Endodermal cell (in vitro differentiated cells): ENCODE measurements around the gene POC1B. TPM values are rescaled to one million over a fixed set of nuclear protein-coding genes. Genes with fewer than 3 reads are reported as not detected.
A peak's percentile ranks its signal among the peaks of the same experiment; 100 is the strongest.

Experiments
- DNase-seq: peaks from one replicate; pipeline ENCODE4 v3.0.0-alpha.2; 2017
- H3K27ac ChIP-seq: 2 replicates; pipeline ENCODE4 v1.5.1; 2013; ENCODE audit warnings: mild to moderate bottlenecking, low read depth, low read length, moderate library complexity
- H3K27me3 ChIP-seq: 2 replicates; pipeline ENCODE4 v1.6.1; 2013; ENCODE audit warnings: mild to moderate bottlenecking, low read length, moderate library complexity; ENCODE audit not compliant: insufficient read depth, control insufficient read depth, poor library complexity, severe bottlenecking
- H3K36me3 ChIP-seq: 2 replicates; pipeline ENCODE4 v1.7.0; 2013; ENCODE audit warnings: mild to moderate bottlenecking, low read length, moderate library complexity; ENCODE audit not compliant: control insufficient read depth, insufficient read depth
- H3K4me1 ChIP-seq: one replicate; pipeline ENCODE4 v1.7.0; 2013; ENCODE audit warnings: low read length; ENCODE audit not compliant: control insufficient read depth, insufficient read depth
- H3K4me3 ChIP-seq: 2 replicates; pipeline ENCODE4 v1.5.1; 2013; ENCODE audit warnings: mild to moderate bottlenecking, low read length, moderate library complexity
- H3K9ac ChIP-seq: 2 replicates; pipeline ENCODE4 v1.6.1; 2013; ENCODE audit warnings: mild to moderate bottlenecking, low read length, moderate library complexity; ENCODE audit not compliant: poor library complexity, severe bottlenecking; ENCODE audit errors: extremely low read depth
- H3K9me3 ChIP-seq: 2 replicates; pipeline ENCODE4 v1.6.1; 2013; ENCODE audit warnings: mild to moderate bottlenecking, low read length, moderate library complexity; ENCODE audit not compliant: control insufficient read depth
- H3K27ac Mint-ChIP-seq: 2 replicates; pipeline ENCODE4 v1.8.0; 2020; ENCODE audit warnings: mixed read lengths
- H3K27me3 Mint-ChIP-seq: 2 replicates; pipeline ENCODE4 v1.8.0; 2021; ENCODE audit warnings: mild to moderate bottlenecking, mixed read lengths; ENCODE audit not compliant: insufficient read depth
- H3K36me3 Mint-ChIP-seq: 2 replicates; pipeline ENCODE4 v1.8.0; 2020; ENCODE audit warnings: low read depth, mixed read lengths
- H3K4me1 Mint-ChIP-seq: 2 replicates; pipeline ENCODE4 v1.8.0; 2020; ENCODE audit warnings: mixed read lengths
- H3K4me3 Mint-ChIP-seq: 2 replicates; pipeline ENCODE4 v1.8.0; 2020; ENCODE audit warnings: mild to moderate bottlenecking, moderate library complexity, mixed read lengths
- H3K9me3 Mint-ChIP-seq: 2 replicates; pipeline ENCODE4 v1.8.0; 2020; ENCODE audit warnings: mild to moderate bottlenecking, mixed read lengths
- CTCF ChIP-seq: fragments of 200-600 bp; sonication (generic); conservative IDR thresholded peaks from 2 replicates; pipeline ENCODE4 v1.5.0; 2021; ENCODE audit warnings: antibody characterized with exemption, mild to moderate bottlenecking
- WGBS, 2 experiments: methylation state at CpG; one replicate each; pipeline versions ENCODE4 v1.1.5 to v1.1.7; 2013; ENCODE audit warnings: missing lambda C conversion rate in 2 of 2, mixed read lengths in 1 of 2; ENCODE audit not compliant: insufficient coverage in 1 of 2, insufficient read length in 1 of 2; 5-methylcytosine and 5-hydroxymethylcytosine counted together
- total RNA-seq, 2 donors: library from RNA; stranded (reverse); fragmentation: NEBNext Ultra II Directional in 1 of 2; extraction: Animal tissue kit (Norgen Biotek cat#: 25700) in 1 of 2; gene quantifications; 2 replicates in 1 of 2; 3 replicates in 1 of 2; pipeline ENCODE4 v1.2.1, GENCODE V29; 2021

The POC1B gene
- total RNA-seq, 2 donors from 2014 or later, result 22.3 to 36.1 TPM

- H3K27ac Mint-ChIP-seq, result no peak overlapping the region
- H3K27me3 ChIP-seq, result no peaks in the 10 kb centered on the region
- H3K27me3 Mint-ChIP-seq, result no peaks in the 10 kb centered on the region
- no peak overlapping the region for H3K4me3 ChIP-seq
- no peaks in the 10 kb centered on the region for H3K9me3 ChIP-seq
- H3K4me3 Mint-ChIP-seq, result no peak overlapping the region
- no peaks in the 10 kb centered on the region for H3K9me3 Mint-ChIP-seq
- TF ChIP-seq CTCF, result no peak
- H3K36me3 ChIP-seq, result no peaks in the 10 kb centered on the region
- DNase-seq, result no peak
- H3K36me3 Mint-ChIP-seq, result no peaks in the 10 kb centered on the region
- peaks cover 43% of the 10 kb centered on the region for H3K4me1 Mint-ChIP-seq
- WGBS, 2 experiments, result 98 to 100% methylated on average over 1 to 4 of the region's 4 CpGs
- no peak overlapping the region for H3K27ac ChIP-seq
- H3K9ac ChIP-seq, result no peak overlapping the region
- peaks cover 25% of the 10 kb centered on the region for H3K4me1 ChIP-seq
Observed at GRCh38 chr12:89538897-89539296, 13.1 kb upstream of the POC1B start.

- Histone ChIP-seq H3K9me3 (no peaks in the 10 kb centered on the region), H3K27me3 (no peaks in the 10 kb centered on the region), H3K27ac (no peak overlapping the region), H3K4me3 (no peak overlapping the region), H3K4me1 (peaks cover 18% of the 10 kb centered on the region), H3K9ac (no peak overlapping the region), H3K36me3 (no peaks in the 10 kb centered on the region)
- WGBS, 2 experiments, result 80 to 86% methylated on average over 1 to 3 of the region's 3 CpGs
- no peaks in the 10 kb centered on the region for H3K36me3 Mint-ChIP-seq
- no peak for TF ChIP-seq CTCF
- no peak for DNase-seq
- peaks cover 30% of the 10 kb centered on the region for H3K4me1 Mint-ChIP-seq
- no peaks in the 10 kb centered on the region for H3K27me3 Mint-ChIP-seq
- no peak overlapping the region for H3K4me3 Mint-ChIP-seq
- no peak overlapping the region for H3K27ac Mint-ChIP-seq
- no peaks in the 10 kb centered on the region for H3K9me3 Mint-ChIP-seq
Observed at GRCh38 chr12:89537389-89537788, 11.5 kb upstream of the POC1B start.

GRCh38 chr12:89529738-89530137 is 3.9 kb upstream of the POC1B start:
- no peaks in the 10 kb centered on the region for H3K4me1 ChIP-seq
- no peak overlapping the region for H3K27ac ChIP-seq
- H3K27me3 ChIP-seq, result no peaks in the 10 kb centered on the region
- H3K9me3 ChIP-seq, result no peaks in the 10 kb centered on the region
- no peak overlapping the region for H3K27ac Mint-ChIP-seq
- no peak overlapping the region for H3K4me3 ChIP-seq
- H3K4me1 Mint-ChIP-seq, result peaks cover 5% of the 10 kb centered on the region
- H3K27me3 Mint-ChIP-seq, result no peaks in the 10 kb centered on the region
- no peaks in the 10 kb centered on the region for H3K9me3 Mint-ChIP-seq
- H3K36me3 Mint-ChIP-seq, result no peaks in the 10 kb centered on the region
- DNase-seq, result no peak
- H3K9ac ChIP-seq, result no peak overlapping the region
- WGBS, 2 experiments, result 100% methylated on average over 1 of the region's 1 CpG; no CpG with 5 or more reads in 1 of the 2 experiments
- H3K4me3 Mint-ChIP-seq, result no peak overlapping the region
- peak; percentile 75 for TF ChIP-seq CTCF
- no peaks in the 10 kb centered on the region for H3K36me3 ChIP-seq
